Sigmoid colon (tissue), 7 donors: ENCODE data around the gene MTG2. TPM values are rescaled to one million over a fixed set of nuclear protein-coding genes. Genes with fewer than 3 reads are reported as not detected.

Experiments
- DNase-seq: peaks from one replicate; pipeline ENCODE4 v3.0.0-alpha.2; 2019
- H3K27ac ChIP-seq, 4 donors: fragments of 200-600 bp; sonication (generic); one replicate each; pipeline ENCODE4 v1.5.1; 2016 to 2019; ENCODE audit warnings: mild to moderate bottlenecking in 1 of 4
- H3K27me3 ChIP-seq, 3 donors: fragments of 200-600 bp; sonication (generic); one replicate each; pipeline ENCODE4 v1.5.1; 2019; ENCODE audit warnings: mild to moderate bottlenecking in 1 of 3
- H3K36me3 ChIP-seq, 4 donors: fragments of 200-600 bp; sonication (generic); one replicate each; pipeline ENCODE4 v1.5.1; 2016 to 2019
- H3K4me1 ChIP-seq, 4 donors: fragments of 200-600 bp; sonication (generic); one replicate each; pipeline ENCODE4 v1.5.1; 2017 to 2019
- H3K4me3 ChIP-seq, 4 donors: fragments of 200-600 bp; sonication (generic); one replicate each; pipeline ENCODE4 v1.5.1; 2017 to 2019; ENCODE audit warnings: mild to moderate bottlenecking in 2 of 4, moderate library complexity in 1 of 4
- H3K9me3 ChIP-seq, 4 donors: fragments of 200-600 bp in 3 of 4; sonication (generic) in 3 of 4; one replicate each; pipeline versions ENCODE4 v1.5.1 to v1.6.1; 2013 to 2019
- EP300 ChIP-seq, 4 donors: sonication (generic); formaldehyde crosslinking; IDR thresholded peaks; one replicate each; pipeline ENCODE4 v1.6.1; 2017; ENCODE audit warnings: antibody characterized with exemption in 4 of 4
- POLR2A ChIP-seq, 2 donors: fragments of 450-650 bp; IDR thresholded peaks; one replicate each; pipeline ENCODE4 v1.6.1; 2016; ENCODE audit warnings: antibody characterized with exemption in 2 of 2, mild to moderate bottlenecking in 2 of 2, moderate library complexity in 2 of 2
- POLR2AphosphoS5 ChIP-seq, 4 donors: sonication (generic); formaldehyde crosslinking; IDR thresholded peaks; one replicate each; pipeline ENCODE4 v1.6.1; 2017; ENCODE audit warnings: antibody characterized with exemption in 4 of 4
- WGBS, 2 donors: extraction: QIAGEN DNeasy Blood & Tissue Kit; methylation state at CpG; one replicate each; pipeline ENCODE4 v1.1.7; 2013; 5-methylcytosine and 5-hydroxymethylcytosine counted together
- intact Hi-C: fragments of 100-400 bp; cut with DNase I; formaldehyde crosslinking; loops from one replicate; pipeline ENCODE4 v1.15.1; 2023
- polyA plus RNA-seq, 3 donors: library from polyadenylated mRNA; stranded (reverse); fragments of 200-250 nt; gene quantifications; one replicate each; pipeline ENCODE4 v1.2.3, GENCODE V29; 2013
- total RNA-seq, 4 donors: library from RNA; depleted of rRNA; stranded (reverse); fragments of >200 nt; gene quantifications; one replicate each; pipeline ENCODE4 v1.1.0, GENCODE V29; 2016
- TF ChIP-seq, protein P1 (sequence below), 4 experiments: fragments of 450-650 bp in 3 of 4; fragments of 200-600 bp in 1 of 4; IDR thresholded peaks; one replicate each; pipeline ENCODE4 v1.5.1; 2016 to 2019; ENCODE audit warnings: antibody characterized with exemption in 4 of 4, mild to moderate bottlenecking in 3 of 4, moderate library complexity in 2 of 4
- donor health status: healthy with polysubstance abuse.
- donor health status: Bipolar disorder and iron deficiency.
- donor health status: healthy.

The MTG2 gene
- total and polyA plus RNA-seq, 7 donors = 13.3 to 32.3 (median 23.9) TPM

- no peak for DNase-seq
- H3K9me3 ChIP-seq = no peaks in the 10 kb centered on the region
- H3K27me3 ChIP-seq = peaks cover 10 to 71% (median 41%) of the 10 kb centered on the region in 3 donors
- WGBS, 2 donors = 73 to 77% methylated on average over 24 of the region's 24 CpGs
- H3K4me1 ChIP-seq = no peaks in the 10 kb centered on the region
- no peak overlapping the region for H3K27ac ChIP-seq
- H3K36me3 ChIP-seq = no peaks in the 10 kb centered on the region
- intact Hi-C loops = no loop called here
- no peak for TF ChIP-seq POLR2A (IDR thresholded peaks at IDR 0.05)
- TF ChIP-seq, protein P1, sequence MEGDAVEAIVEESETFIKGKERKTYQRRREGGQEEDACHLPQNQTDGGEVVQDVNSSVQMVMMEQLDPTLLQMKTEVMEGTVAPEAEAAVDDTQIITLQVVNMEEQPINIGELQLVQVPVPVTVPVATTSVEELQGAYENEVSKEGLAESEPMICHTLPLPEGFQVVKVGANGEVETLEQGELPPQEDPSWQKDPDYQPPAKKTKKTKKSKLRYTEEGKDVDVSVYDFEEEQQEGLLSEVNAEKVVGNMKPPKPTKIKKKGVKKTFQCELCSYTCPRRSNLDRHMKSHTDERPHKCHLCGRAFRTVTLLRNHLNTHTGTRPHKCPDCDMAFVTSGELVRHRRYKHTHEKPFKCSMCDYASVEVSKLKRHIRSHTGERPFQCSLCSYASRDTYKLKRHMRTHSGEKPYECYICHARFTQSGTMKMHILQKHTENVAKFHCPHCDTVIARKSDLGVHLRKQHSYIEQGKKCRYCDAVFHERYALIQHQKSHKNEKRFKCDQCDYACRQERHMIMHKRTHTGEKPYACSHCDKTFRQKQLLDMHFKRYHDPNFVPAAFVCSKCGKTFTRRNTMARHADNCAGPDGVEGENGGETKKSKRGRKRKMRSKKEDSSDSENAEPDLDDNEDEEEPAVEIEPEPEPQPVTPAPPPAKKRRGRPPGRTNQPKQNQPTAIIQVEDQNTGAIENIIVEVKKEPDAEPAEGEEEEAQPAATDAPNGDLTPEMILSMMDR (IDR thresholded peaks at IDR 0.05) = no peak
- TF ChIP-seq EP300 (IDR thresholded peaks at IDR 0.05) = no peak
- TF ChIP-seq POLR2AphosphoS5 (IDR thresholded peaks at IDR 0.05) = no peak
- H3K4me3 ChIP-seq = no peak overlapping the region
Observed at GRCh38 chr20:62226707-62227590, 44.1 kb downstream of the MTG2 start.

DNA sequence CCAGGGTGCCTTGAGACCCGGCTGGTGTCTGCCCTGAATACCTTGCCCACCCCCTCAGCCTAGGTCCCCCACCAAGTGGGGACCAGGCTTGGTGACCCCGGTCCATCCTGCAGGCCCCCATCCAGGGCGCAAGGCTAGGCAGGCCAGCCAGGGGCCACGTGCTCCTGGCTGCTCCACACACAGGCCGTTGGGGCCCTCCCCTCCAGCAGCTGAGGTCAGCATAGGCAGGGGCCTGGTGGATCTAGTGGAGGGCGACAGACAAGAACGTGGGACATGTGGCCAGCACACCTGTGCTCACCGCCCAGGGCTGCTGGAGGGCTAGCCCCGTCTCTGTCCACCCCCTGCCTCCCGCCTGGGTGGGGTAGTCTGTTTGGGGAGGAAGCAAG lies 44.8 kb downstream of the MTG2 start:
- H3K4me3 ChIP-seq = no peak overlapping the region
- peaks cover 3 to 71% (median 40%) of the 10 kb centered on the region in 3 donors for H3K27me3 ChIP-seq
- H3K4me1 ChIP-seq = no peaks in the 10 kb centered on the region
- intact Hi-C loops = no loop called here
- H3K9me3 ChIP-seq = no peaks in the 10 kb centered on the region
- TF ChIP-seq POLR2A (IDR thresholded peaks at IDR 0.05) = no peak
- no peak for TF ChIP-seq POLR2AphosphoS5 (IDR thresholded peaks at IDR 0.05)
- no peak for TF ChIP-seq EP300 (IDR thresholded peaks at IDR 0.05)
- TF ChIP-seq, protein P1 (IDR thresholded peaks at IDR 0.05) = no peak
- WGBS, 2 donors = 37 to 59% methylated on average over 10 of the region's 10 CpGs
- H3K27ac ChIP-seq = no peak overlapping the region
- no peak for DNase-seq
- no peaks in the 10 kb centered on the region for H3K36me3 ChIP-seq

DNA sequence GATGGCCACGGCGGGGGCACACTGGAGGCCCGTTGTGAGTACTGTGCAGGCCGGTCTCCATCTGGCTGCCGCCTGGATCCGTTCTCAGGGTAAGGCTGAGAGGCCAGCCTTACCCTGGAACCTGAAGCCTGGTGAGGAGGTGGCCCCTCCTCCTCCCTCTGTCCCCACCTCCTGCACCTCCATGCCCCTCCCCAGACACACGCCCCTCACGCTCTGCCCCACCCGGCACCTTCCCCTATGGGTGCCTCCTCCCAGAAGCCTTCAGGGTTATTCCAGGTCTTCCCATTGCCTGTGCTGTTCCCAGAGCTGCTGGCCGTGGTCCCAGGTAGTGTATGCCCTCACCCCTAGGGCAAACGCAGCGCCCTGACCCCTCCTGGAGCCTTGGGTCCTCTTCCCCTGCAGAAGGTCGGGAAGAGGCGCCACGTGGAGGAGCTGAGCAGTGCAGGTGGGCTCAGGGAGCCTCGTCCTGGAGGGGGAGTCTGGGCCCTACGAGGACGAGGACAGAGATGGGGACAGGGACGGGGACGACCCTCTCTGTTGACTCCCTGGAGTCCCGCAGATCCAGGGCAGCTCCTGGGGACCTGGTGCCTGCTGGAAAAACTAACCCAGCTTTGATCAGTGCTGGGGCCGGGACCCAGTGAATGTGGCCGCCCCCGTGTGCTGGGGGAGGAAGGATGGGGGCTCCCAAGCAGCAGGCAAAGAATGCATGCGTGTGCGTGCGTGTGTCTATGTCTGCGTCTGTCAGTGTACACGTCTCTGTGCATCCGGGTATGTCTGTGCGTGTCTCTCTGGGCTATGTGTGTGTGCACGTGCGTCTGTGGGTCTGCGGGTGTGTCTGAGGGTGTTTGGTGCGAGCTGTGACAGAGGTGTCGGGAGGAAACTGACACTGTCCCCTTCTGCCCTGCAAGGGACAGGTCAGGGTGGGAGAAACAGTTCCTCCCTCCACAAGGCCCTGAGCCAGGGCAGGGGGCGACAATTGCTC lies 45.4 kb downstream of the MTG2 start:
- H3K27ac ChIP-seq = no peak overlapping the region
- no peak overlapping the region for H3K4me3 ChIP-seq
- H3K9me3 ChIP-seq = no peaks in the 10 kb centered on the region
- WGBS, 2 donors = 17 to 52% methylated on average over 37 of the region's 37 CpGs
- no peaks in the 10 kb centered on the region for H3K4me1 ChIP-seq
- no peaks in the 10 kb centered on the region for H3K36me3 ChIP-seq
- no peak for DNase-seq
- peaks cover 0 to 71% (median 41%) of the 10 kb centered on the region in 3 donors for H3K27me3 ChIP-seq
- TF ChIP-seq, protein P1 (IDR thresholded peaks at IDR 0.05) = no peak
- no peak for TF ChIP-seq POLR2AphosphoS5 (IDR thresholded peaks at IDR 0.05)
- no peak for TF ChIP-seq EP300 (IDR thresholded peaks at IDR 0.05)
- TF ChIP-seq POLR2A (IDR thresholded peaks at IDR 0.05) = no peak
- intact Hi-C loops = no loop called here

- TF ChIP-seq POLR2AphosphoS5 (IDR thresholded peaks at IDR 0.05) (no peak), POLR2A (IDR thresholded peaks at IDR 0.05) (no peak), EP300 (IDR thresholded peaks at IDR 0.05) (no peak)
- TF ChIP-seq, protein P1 (IDR thresholded peaks at IDR 0.05) = no peak
- intact Hi-C loops = no loop called here
- H3K36me3 ChIP-seq = no peaks in the 10 kb centered on the region
- H3K9me3 ChIP-seq = no peaks in the 10 kb centered on the region
- H3K27me3 ChIP-seq = peaks cover 0 to 69% (median 36%) of the 10 kb centered on the region in 3 donors
- DNase-seq = no peak
- H3K4me1 ChIP-seq = no peaks in the 10 kb centered on the region
- no peak overlapping the region for H3K27ac ChIP-seq
- H3K4me3 ChIP-seq = no peak overlapping the region
- 74 to 75% methylated on average over 7 of the region's 7 CpGs for WGBS, 2 donors
Observed at GRCh38 chr20:62228982-62229545, 46.2 kb downstream of the MTG2 start.
